ENCODE measurements around the gene TAF5L. TPM values are rescaled to one million over a fixed set of nuclear protein-coding genes. Genes with fewer than 3 reads are reported as not detected.

TAF5L gene
- total RNA-seq (13.4 TPM), polyA plus RNA-seq (11.3 TPM)
- long read RNA-seq, donor 1, result 0 reads
- long read RNA-seq, donor 2, full-length matches to known transcripts, result 9 of 15 reads
- long read RNA-seq, donor 2, partial matches to known transcripts, result 6 of 15 reads
- long read RNA-seq, donor 2, other reads (novel, unspliced or antisense), result 0 of 15 reads
- long read RNA-seq, donor 3, partial matches to known transcripts, result 0 of 5 reads
- long read RNA-seq, donor 3, other reads (novel, unspliced or antisense), result 0 of 5 reads
- long read RNA-seq, donor 4, full-length matches to known transcripts, result 3 of 3 reads
- long read RNA-seq, donor 4, partial matches to known transcripts, result 0 of 3 reads
- long read RNA-seq, donor 4, other reads (novel, unspliced or antisense), result 0 of 3 reads
- long read RNA-seq, donor 5, full-length matches to known transcripts, result 5 of 21 reads
- long read RNA-seq, donor 5, partial matches to known transcripts, result 16 of 21 reads
- long read RNA-seq, donor 5, other reads (novel, unspliced or antisense), result 0 of 21 reads
- long read RNA-seq, donor 6, full-length matches to known transcripts, result 2 of 2 reads
- long read RNA-seq, donor 6, partial matches to known transcripts, result 0 of 2 reads
- long read RNA-seq, donor 6, other reads (novel, unspliced or antisense), result 0 of 2 reads
- long read RNA-seq, donor 7, full-length matches to known transcripts, result 6 of 6 reads
- long read RNA-seq, donor 7, partial matches to known transcripts, result 0 of 6 reads
- long read RNA-seq, donor 7, other reads (novel, unspliced or antisense), result 0 of 6 reads
- long read RNA-seq, donor 8, partial matches to known transcripts, result 0 of 1 reads
- long read RNA-seq, donor 8, other reads (novel, unspliced or antisense), result 0 of 1 reads
- long read RNA-seq, donor 9, full-length matches to known transcripts, result 3 of 3 reads
- long read RNA-seq, donor 9, partial matches to known transcripts, result 0 of 3 reads
- long read RNA-seq, donor 9, other reads (novel, unspliced or antisense), result 0 of 3 reads
- long read RNA-seq, donor 10, full-length matches to known transcripts, result 2 of 13 reads
- long read RNA-seq, donor 10, partial matches to known transcripts, result 11 of 13 reads
- long read RNA-seq, donor 10, other reads (novel, unspliced or antisense), result 0 of 13 reads

- under 1% methylated on average over 97 of the region's 97 CpGs for WGBS
- Histone ChIP-seq H3K4me3 (ENCODE audit: low read length in 2 of 2) (peak within 1 kb of the TSS; percentile 71 to 79), H3K27me3 (ENCODE audit: control insufficient read depth in 2 of 2, insufficient read depth in 1 of 2, low read length in 1 of 2) (no peaks in the 10 kb centered on the region), H3K27ac (ENCODE audit: low read depth in 1 of 2, low read length in 1 of 2) (peak within 1 kb of the TSS; percentile 82 to 84), H3K4me1 (ENCODE audit: control insufficient read depth in 2 of 2, insufficient read depth in 2 of 2, low read length in 2 of 2) (peaks cover 4 to 14% of the 10 kb centered on the region in 2 donors), H3K36me3 (ENCODE audit: control insufficient read depth in 2 of 2, insufficient read depth in 2 of 2, low read length in 1 of 2) (peaks cover 0 to 11% of the 10 kb centered on the region in 2 donors), H3K9me3 (ENCODE audit: control insufficient read depth in 2 of 2, insufficient read depth in 1 of 2, low read length in 1 of 2) (no peaks in the 10 kb centered on the region)
- DNase-seq (ENCODE audit: low read depth in 6 of 9, low spot score in 9 of 9), result peak; percentile 54 to 92 (median 76)
Measured at GRCh38 chr1:229625915-229626831, at the start of gene TAF5L, which contains the start of gene URB2. Gene TAF5L, minus strand, starts transcription at chr1:229626122. Its CDS starts 11,640 bp downstream, at chr1:229614482. Gene URB2, plus strand, starts transcription at chr1:229626247. Its CDS starts 1,387 bp downstream, at chr1:229627634.

DNA sequence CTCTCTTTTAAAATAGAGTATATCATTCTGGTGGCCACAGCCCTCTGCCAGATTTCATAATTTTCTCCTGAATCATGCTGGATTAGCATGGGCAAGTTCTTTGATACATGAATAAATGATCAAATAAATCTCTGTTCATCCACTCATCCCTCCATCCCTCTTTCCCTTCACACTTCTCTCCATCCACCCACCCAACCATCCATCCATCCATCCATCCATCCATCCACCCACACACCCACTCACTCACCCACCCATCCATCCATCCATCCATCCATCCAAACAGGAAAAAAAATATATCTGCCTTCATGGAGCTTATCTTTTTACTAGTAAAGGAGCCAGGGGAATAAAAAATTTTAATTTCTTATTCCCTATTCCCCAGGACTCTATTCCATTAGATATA is 49.5 kb upstream of the TAF5L start:
- Histone ChIP-seq H3K4me3 (ENCODE audit: low read length in 2 of 2) (no peak overlapping the region), H3K27me3 (ENCODE audit: control insufficient read depth in 2 of 2, insufficient read depth in 1 of 2, low read length in 1 of 2) (no peaks in the 10 kb centered on the region), H3K4me1 (ENCODE audit: control insufficient read depth in 2 of 2, insufficient read depth in 2 of 2, low read length in 2 of 2) (peaks cover 27 to 33% of the 10 kb centered on the region in 2 donors), H3K36me3 (ENCODE audit: control insufficient read depth in 2 of 2, insufficient read depth in 2 of 2, low read length in 1 of 2) (no peaks in the 10 kb centered on the region), H3K9me3 (ENCODE audit: control insufficient read depth in 2 of 2, insufficient read depth in 1 of 2, low read length in 1 of 2) (peaks cover 0 to 3% of the 10 kb centered on the region in 2 donors), H3K27ac (ENCODE audit: low read depth in 1 of 2, low read length in 1 of 2) (no peak overlapping the region)
- DNase-seq (ENCODE audit: low read depth in 6 of 9, low spot score in 9 of 9), result no peak

- WGBS, result 26% methylated on average over 5 of the region's 5 CpGs
- peaks cover 27 to 33% of the 10 kb centered on the region in 2 donors for H3K4me1 ChIP-seq (ENCODE audit: control insufficient read depth in 2 of 2, insufficient read depth in 2 of 2, low read length in 2 of 2)
- DNase-seq (ENCODE audit: low read depth in 6 of 9, low spot score in 9 of 9), result peak in 4 of 9 donors; percentile 72 to 89 (median 78)
Measured at GRCh38 chr1:229674042-229674441, 48.1 kb upstream of the TAF5L start.

DNA sequence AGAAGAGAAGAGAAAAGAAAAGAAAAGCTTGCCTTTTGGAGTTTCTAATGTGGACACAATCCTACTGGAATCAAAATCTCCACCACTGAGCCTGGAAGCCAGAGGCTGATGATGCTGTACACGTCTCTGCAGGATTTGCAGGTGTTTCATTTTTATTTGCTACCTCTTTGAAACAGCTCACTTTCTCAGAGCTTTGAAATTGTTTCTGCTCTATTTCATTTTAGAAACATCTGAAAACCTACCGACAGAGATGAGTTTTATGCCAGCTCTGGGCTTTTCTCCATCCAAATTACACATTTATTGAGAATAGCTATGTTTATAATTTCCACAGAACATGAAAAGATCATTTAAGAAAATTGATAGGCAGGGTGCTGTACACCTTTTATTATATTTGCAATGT is 46.3 kb upstream of the TAF5L start:
- peaks cover 33 to 40% of the 10 kb centered on the region in 2 donors for H3K4me1 ChIP-seq (ENCODE audit: control insufficient read depth in 2 of 2, insufficient read depth in 2 of 2, low read length in 2 of 2)
- no peak overlapping the region for H3K4me3 ChIP-seq (ENCODE audit: low read length in 2 of 2)
- peak in 1 of 9 donors; percentile 64 for DNase-seq (ENCODE audit: low read depth in 6 of 9, low spot score in 9 of 9)
- peak overlapping the region; percentile 73 to 76 for H3K27ac ChIP-seq (ENCODE audit: low read depth in 1 of 2, low read length in 1 of 2)
- WGBS, result 6% methylated on average over 2 of the region's 2 CpGs
- H3K27me3 ChIP-seq (ENCODE audit: control insufficient read depth in 2 of 2, insufficient read depth in 1 of 2, low read length in 1 of 2), result no peaks in the 10 kb centered on the region
- peaks cover 0 to 5% of the 10 kb centered on the region in 2 donors for H3K9me3 ChIP-seq (ENCODE audit: control insufficient read depth in 2 of 2, insufficient read depth in 1 of 2, low read length in 1 of 2)
- H3K36me3 ChIP-seq (ENCODE audit: control insufficient read depth in 2 of 2, insufficient read depth in 2 of 2, low read length in 1 of 2), result no peaks in the 10 kb centered on the region

More at GRCh38 chr1:229674042-229674441, 48.1 kb upstream of the TAF5L start:
- H3K36me3 ChIP-seq (ENCODE audit: control insufficient read depth in 2 of 2, insufficient read depth in 2 of 2, low read length in 1 of 2), result no peaks in the 10 kb centered on the region
- H3K27ac ChIP-seq (ENCODE audit: low read depth in 1 of 2, low read length in 1 of 2), result peak overlapping the region; percentile 76 to 79
- no peaks in the 10 kb centered on the region for H3K27me3 ChIP-seq (ENCODE audit: control insufficient read depth in 2 of 2, insufficient read depth in 1 of 2, low read length in 1 of 2)
- H3K4me3 ChIP-seq (ENCODE audit: low read length in 2 of 2), result no peak overlapping the region
- no peaks in the 10 kb centered on the region for H3K9me3 ChIP-seq (ENCODE audit: control insufficient read depth in 2 of 2, insufficient read depth in 1 of 2, low read length in 1 of 2)

- WGBS, result 21% methylated on average over 5 of the region's 5 CpGs
Measured at GRCh38 chr1:229671310-229671709, 45.4 kb upstream of the TAF5L start.

GRCh38 chr1:229669333-229669732 is 43.4 kb upstream of the TAF5L start:
- no peak for DNase-seq (ENCODE audit: low read depth in 6 of 9, low spot score in 9 of 9)
- H3K27ac ChIP-seq (ENCODE audit: low read depth in 1 of 2, low read length in 1 of 2), result no peak overlapping the region
- peaks cover 0 to 5% of the 10 kb centered on the region in 2 donors for H3K9me3 ChIP-seq (ENCODE audit: control insufficient read depth in 2 of 2, insufficient read depth in 1 of 2, low read length in 1 of 2)
- H3K36me3 ChIP-seq (ENCODE audit: control insufficient read depth in 2 of 2, insufficient read depth in 2 of 2, low read length in 1 of 2), result no peaks in the 10 kb centered on the region
- WGBS, result 97% methylated on average over 4 of the region's 4 CpGs
- H3K4me1 ChIP-seq (ENCODE audit: control insufficient read depth in 2 of 2, insufficient read depth in 2 of 2, low read length in 2 of 2), result peaks cover 52 to 62% of the 10 kb centered on the region in 2 donors
- no peaks in the 10 kb centered on the region for H3K27me3 ChIP-seq (ENCODE audit: control insufficient read depth in 2 of 2, insufficient read depth in 1 of 2, low read length in 1 of 2)
- H3K4me3 ChIP-seq (ENCODE audit: low read length in 2 of 2), result no peak overlapping the region

More at GRCh38 chr1:229671310-229671709, 45.4 kb upstream of the TAF5L start:
- H3K27me3 ChIP-seq (ENCODE audit: control insufficient read depth in 2 of 2, insufficient read depth in 1 of 2, low read length in 1 of 2), result no peaks in the 10 kb centered on the region
- no peaks in the 10 kb centered on the region for H3K36me3 ChIP-seq (ENCODE audit: control insufficient read depth in 2 of 2, insufficient read depth in 2 of 2, low read length in 1 of 2)
- peak in 4 of 9 donors; percentile 72 to 87 (median 78) for DNase-seq (ENCODE audit: low read depth in 6 of 9, low spot score in 9 of 9)
- peaks cover 0 to 5% of the 10 kb centered on the region in 2 donors for H3K9me3 ChIP-seq (ENCODE audit: control insufficient read depth in 2 of 2, insufficient read depth in 1 of 2, low read length in 1 of 2)
- peak overlapping the region; percentile 36 to 76 for H3K27ac ChIP-seq (ENCODE audit: low read depth in 1 of 2, low read length in 1 of 2)
- peaks cover 43 to 49% of the 10 kb centered on the region in 2 donors for H3K4me1 ChIP-seq (ENCODE audit: control insufficient read depth in 2 of 2, insufficient read depth in 2 of 2, low read length in 2 of 2)
- H3K4me3 ChIP-seq (ENCODE audit: low read length in 2 of 2), result no peak overlapping the region

GRCh38 chr1:229666585-229666984 is 40.7 kb upstream of the TAF5L start:
- H3K27me3 ChIP-seq (ENCODE audit: control insufficient read depth in 2 of 2, insufficient read depth in 1 of 2, low read length in 1 of 2), result no peaks in the 10 kb centered on the region
- WGBS, result 67% methylated on average over 4 of the region's 4 CpGs
- peaks cover 0 to 9% of the 10 kb centered on the region in 2 donors for H3K36me3 ChIP-seq (ENCODE audit: control insufficient read depth in 2 of 2, insufficient read depth in 2 of 2, low read length in 1 of 2)
- no peak overlapping the region for H3K4me3 ChIP-seq (ENCODE audit: low read length in 2 of 2)
- H3K9me3 ChIP-seq (ENCODE audit: control insufficient read depth in 2 of 2, insufficient read depth in 1 of 2, low read length in 1 of 2), result peaks cover 0 to 8% of the 10 kb centered on the region in 2 donors
- peaks cover 38 to 51% of the 10 kb centered on the region in 2 donors for H3K4me1 ChIP-seq (ENCODE audit: control insufficient read depth in 2 of 2, insufficient read depth in 2 of 2, low read length in 2 of 2)
- DNase-seq (ENCODE audit: low read depth in 6 of 9, low spot score in 9 of 9), result peak in 1 of 9 donors; percentile 54
- peak overlapping the region in 1 of 2 donors; percentile 16 for H3K27ac ChIP-seq (ENCODE audit: low read depth in 1 of 2, low read length in 1 of 2)
